ENCODE results near the gene SLAMF7. TPM values are rescaled to one million over a fixed set of nuclear protein-coding genes. Genes with fewer than 3 reads are reported as not detected.

SLAMF7 gene
- total and polyA plus RNA-seq, 2 of the 8 experiments (the other 6 are each of a cell fraction or from before 2014, with no cell fraction given), result not detected

GRCh38 chr1:160718210-160718609 is 20.8 kb upstream of the SLAMF7 start:
- no peaks in the 10 kb centered on the region; a peak in 1 of 8 replicates for H3K36me3 ChIP-seq (ENCODE audit: control insufficient read depth in 2 of 4, insufficient read depth in 4 of 4, low read length in 3 of 4)
- H3K56ac ChIP-seq (replicated peaks; ENCODE audit: insufficient read length, low read depth, low read length), result no peak overlapping the region
- no peak overlapping the region for H3K4me3 ChIP-seq (ENCODE audit: extremely low read depth in 1 of 4, insufficient read depth in 2 of 4, low read depth in 3 of 4, low read length in 4 of 4)
- H4K20me1 ChIP-seq (replicated peaks in 1 of 2; ENCODE audit: control insufficient read depth in 1 of 2, insufficient read depth in 2 of 2, low read length in 2 of 2), result no peaks in the 10 kb centered on the region
- H4K5ac ChIP-seq (ENCODE audit: insufficient read length, low read depth, low read length), result no peak overlapping the region
- H3K4me2 ChIP-seq (ENCODE audit: insufficient read depth in 1 of 2, low read depth in 2 of 2, low read length in 2 of 2), result no peak overlapping the region
- H2AFZ ChIP-seq (ENCODE audit: low read length), result no peak overlapping the region
- no peak overlapping the region for H3K14ac ChIP-seq (ENCODE audit: insufficient read length)
- H2BK20ac ChIP-seq (ENCODE audit: low read length), result no peak overlapping the region
- no peak overlapping the region for H2BK15ac ChIP-seq (ENCODE audit: low read length)
- H2BK5ac ChIP-seq (ENCODE audit: low read depth, low read length), result no peak overlapping the region
- H2AK5ac ChIP-seq (ENCODE audit: low read depth, low read length), result no peak overlapping the region
- no peak overlapping the region for H4K8ac ChIP-seq (ENCODE audit: extremely low read depth, insufficient read depth, low read length)
- no peak overlapping the region for H2BK12ac ChIP-seq (ENCODE audit: low read depth, low read length)
- H3K27ac ChIP-seq (ENCODE audit: low read depth, low read length), result no peak overlapping the region
- no peaks in the 10 kb centered on the region for H3K23me2 ChIP-seq (ENCODE audit: low read depth, low read length)
- no peaks in the 10 kb centered on the region for H3K79me1 ChIP-seq (ENCODE audit: low read depth, low read length)
- no peak overlapping the region for H4K91ac ChIP-seq (replicated peaks; ENCODE audit: insufficient read length, low read length)
- ChIA-PET POLR2A (ENCODE audit: partially characterized antibody) (no interaction called here), CTCF (ENCODE audit: partially characterized antibody) (no interaction called here)
- 96% methylated on average over 4 of the region's 4 CpGs; no CpG with 5 or more reads in 1 of the 2 experiments for WGBS, 2 experiments (ENCODE audit: extremely low coverage in 1 of 2, insufficient coverage in 1 of 2, insufficient read length in 1 of 2, insufficient replicate concordance in 2 of 2, low coverage in 1 of 2, low lambda C conversion rate in 2 of 2, missing lambda C conversion rate in 1 of 2)
- no peaks in the 10 kb centered on the region for H3K27me3 ChIP-seq (replicated peaks in 1 of 4; ENCODE audit: control insufficient read depth in 3 of 4, extremely low read depth in 1 of 4, insufficient read depth in 3 of 4, low read length in 3 of 4)
- no peaks in the 10 kb centered on the region; a peak in 1 of 4 replicates for H3K9me3 ChIP-seq (ENCODE audit: insufficient read depth in 2 of 2, low read depth in 1 of 2, low read length in 1 of 2)
- H2BK120ac ChIP-seq (replicated peaks; ENCODE audit: low read depth, low read length), result no peak overlapping the region
- no peaks in the 10 kb centered on the region for H3K79me2 ChIP-seq (ENCODE audit: control insufficient read depth in 1 of 2, insufficient read depth in 2 of 2, low read length in 2 of 2)
- H3K4ac ChIP-seq (replicated peaks; ENCODE audit: insufficient read length, low read depth, low read length), result no peak overlapping the region
- H3K23ac ChIP-seq (ENCODE audit: insufficient read length), result no peak overlapping the region
- DNase-seq (ENCODE audit: low read depth in 1 of 2, low spot score in 2 of 2), result no peak
- H3K18ac ChIP-seq (ENCODE audit: extremely low read depth, low read length), result no peak overlapping the region
- H3K4me1 ChIP-seq (replicated peaks in 1 of 4; ENCODE audit: control insufficient read depth in 3 of 4, insufficient read depth in 4 of 4, low read length in 3 of 4), result no peaks in the 10 kb centered on the region; a peak in 1 of 7 replicates
- FAIRE-seq, result no peak
- no peak overlapping the region for H3K9ac ChIP-seq (replicated peaks in 1 of 4; ENCODE audit: extremely low read depth in 1 of 4, low read depth in 3 of 4, low read length in 3 of 4)
- TF ChIP-seq BCL11A (IDR thresholded peaks at IDR 0.05; ENCODE audit: low read depth in 2 of 2, low read length in 2 of 2), result no peak
- no peak for TF ChIP-seq YY1 (IDR thresholded peaks at IDR 0.05; ENCODE audit: low read depth, low read length)
- TF ChIP-seq BACH1 (IDR thresholded peaks at IDR 0.05; ENCODE audit: low read length), result no peak
- no peak for TF ChIP-seq FOSL1 (IDR thresholded peaks at IDR 0.05; ENCODE audit: insufficient read depth, low read depth, low read length)
- TF ChIP-seq HDAC6 (IDR thresholded peaks at IDR 0.05; ENCODE audit: low read depth, low read length), result no peak
- TF ChIP-seq GTF2F1 (IDR thresholded peaks at IDR 0.05; ENCODE audit: borderline replicate concordance, low read depth, low read length), result no peak

All from H1 (cell line).